ENCODE results near the gene GPRC5A.

The GPRC5A gene

DNA sequence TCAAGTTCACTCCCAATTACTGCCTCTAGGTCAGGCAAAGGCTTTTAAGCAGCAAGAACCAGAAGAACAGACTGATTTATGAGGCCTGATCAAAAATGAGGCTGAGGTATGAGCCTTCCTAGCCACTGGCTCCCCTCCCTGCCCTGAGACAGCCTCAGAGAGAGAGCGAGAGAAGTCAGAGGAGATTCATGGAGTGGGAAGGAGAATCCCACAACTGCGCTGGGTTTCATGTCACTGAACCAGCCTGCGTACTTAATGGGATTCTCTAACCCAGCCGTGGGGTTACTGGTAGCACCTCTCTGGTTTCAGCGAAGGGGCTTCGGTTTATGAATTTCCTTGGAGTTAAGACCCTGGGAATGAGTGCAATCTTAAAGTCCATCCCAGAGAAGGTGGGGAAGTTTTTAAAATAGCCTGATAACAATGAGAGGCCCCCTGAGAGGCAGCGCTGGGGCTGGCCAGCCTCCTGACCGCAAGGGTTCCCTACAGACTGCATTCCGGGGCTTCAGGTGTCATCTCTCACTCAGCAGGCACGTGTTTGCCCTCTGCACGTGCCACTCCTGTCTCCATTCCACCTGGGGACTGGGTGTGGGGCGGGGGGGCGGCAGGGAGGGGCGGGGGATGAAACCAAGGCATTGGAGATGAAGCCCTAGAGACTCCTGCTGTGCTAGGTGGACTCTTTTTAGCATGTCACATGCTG is 6.1 kb upstream of the GPRC5A start:
- no peak for DNase-seq

DNA sequence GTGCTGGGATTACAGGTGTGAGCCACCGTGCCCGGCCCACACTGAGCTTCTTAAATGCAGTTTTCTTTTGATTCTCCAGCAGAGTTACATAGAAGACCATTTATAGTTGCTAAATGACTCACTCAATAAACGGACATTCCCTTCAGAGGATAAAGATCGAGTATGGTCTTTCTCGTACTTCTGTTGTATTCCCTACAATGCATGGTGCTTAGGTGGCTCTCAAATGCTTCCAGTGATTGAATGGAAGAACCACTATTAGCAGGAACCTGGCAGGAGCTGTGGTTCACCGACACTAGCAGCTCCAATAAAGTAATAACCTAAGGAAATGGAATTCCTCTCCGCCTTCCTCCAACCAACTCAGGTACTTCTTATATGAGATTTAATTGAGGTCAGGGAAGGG is 3.9 kb upstream of the GPRC5A start:
- no peak for DNase-seq

DNA sequence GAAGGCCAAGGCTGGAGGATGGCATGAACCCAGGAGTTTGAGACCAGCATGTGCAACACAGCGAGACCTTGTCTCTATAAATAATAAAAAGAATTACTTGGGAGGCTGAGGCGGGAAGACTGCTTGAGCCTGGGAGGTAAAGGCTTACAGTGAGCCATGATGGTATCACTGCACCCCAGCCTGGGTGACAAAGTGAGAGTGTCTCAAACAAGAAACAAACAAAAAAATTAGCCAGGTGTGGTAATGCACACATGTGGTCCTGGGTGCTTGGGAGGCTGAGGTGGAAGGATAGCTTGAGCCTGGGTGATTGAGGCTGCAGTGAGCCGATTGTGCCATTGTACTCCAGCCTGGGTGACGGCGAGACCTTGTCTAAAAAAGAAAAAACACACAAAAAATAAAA is 1.7 kb upstream of the GPRC5A start:
- DNase-seq: no peak

DNA sequence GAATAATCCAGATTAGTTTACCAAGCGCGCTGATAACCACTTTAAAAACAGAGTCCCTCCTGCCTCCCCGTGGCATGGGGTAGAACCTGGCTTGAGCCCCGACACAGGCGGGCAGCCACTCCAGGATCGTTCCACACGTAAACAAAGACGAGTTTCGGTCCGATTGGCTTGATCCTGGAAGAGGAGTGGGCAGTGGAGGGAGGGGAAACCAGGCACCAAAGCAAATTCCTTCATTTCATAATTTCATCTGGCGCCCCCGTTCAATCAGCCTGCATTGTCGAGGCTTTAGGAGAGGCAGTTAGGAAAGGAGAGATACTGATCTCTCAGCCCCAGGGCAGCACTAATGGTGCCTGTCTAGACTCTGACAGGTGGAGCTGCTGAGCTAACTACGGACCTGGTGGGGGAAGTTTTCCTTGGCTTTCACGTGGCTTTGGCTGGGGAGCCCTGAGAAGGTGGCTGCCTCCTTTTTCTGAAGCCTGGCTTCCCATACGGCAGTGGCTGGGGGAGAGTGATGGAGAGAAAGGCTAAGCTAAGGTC is 751 bp upstream of the GPRC5A start:
- no peak for DNase-seq

DNA sequence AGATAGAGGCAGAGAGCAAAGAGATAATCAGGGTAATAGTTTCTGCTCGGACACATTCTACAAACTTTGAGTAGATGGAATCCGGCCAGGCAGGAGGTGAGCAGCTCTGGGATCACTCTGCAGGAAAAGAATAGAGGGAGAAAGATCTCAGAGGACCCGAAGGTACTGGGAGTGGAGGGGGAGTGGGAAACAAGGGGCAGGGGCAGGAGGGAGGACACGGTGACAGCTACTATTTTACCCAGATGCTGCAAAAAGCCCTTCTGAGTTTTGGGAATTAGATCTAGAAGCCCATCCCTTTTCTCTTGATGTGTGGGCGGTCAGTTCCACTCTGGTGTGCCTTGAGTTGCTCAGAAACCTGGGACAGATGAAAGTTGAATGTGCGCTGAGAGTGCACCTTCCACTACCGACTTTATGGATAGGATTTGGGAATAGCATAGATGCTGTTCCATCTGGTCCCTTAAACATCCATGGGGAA is 556 bp downstream of the GPRC5A start:
- DNase-seq: no peak

DNA sequence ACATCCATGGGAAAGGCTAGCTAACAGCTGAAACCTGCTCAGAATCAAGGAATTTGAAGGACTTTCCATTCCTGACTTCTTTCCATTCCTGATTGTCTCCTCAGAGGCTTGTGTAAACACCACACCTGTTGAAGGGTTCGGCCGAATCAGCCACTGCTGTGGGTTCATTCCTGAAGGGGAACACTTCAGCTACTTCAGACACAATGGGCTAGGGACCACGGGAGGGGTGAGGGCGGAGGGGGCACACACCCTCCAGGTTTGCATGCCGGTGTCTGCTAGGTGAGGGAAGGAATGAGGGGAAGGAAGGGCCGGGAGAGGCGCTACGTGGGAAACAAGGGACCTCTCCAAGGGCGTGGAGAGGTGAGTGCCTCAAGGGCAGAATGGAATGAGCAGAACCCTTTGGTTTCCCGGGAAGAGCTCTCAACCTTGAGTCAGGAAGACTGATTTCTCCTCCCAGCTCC is 1.3 kb downstream of the GPRC5A start:
- DNase-seq: no peak

DNA sequence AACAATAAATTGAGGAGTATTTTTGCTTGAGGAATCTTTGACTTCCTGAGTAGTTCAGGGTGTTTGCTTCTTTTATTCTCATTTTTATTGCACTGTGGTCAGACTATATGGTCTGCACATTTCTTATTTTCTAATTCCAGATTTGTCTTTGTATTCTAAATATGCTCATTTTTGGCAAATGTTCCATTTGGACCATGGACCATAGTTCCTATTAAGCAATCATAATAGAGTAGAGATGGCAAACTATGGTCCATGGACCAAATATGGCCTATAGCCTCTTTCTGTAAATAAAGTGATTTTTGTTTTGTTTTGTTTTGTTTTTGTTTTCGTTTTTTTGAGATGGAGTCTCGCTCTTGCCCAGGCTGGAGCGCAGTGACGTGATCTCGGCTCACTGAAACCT is 2.1 kb downstream of the GPRC5A start:
- no peak for DNase-seq

DNA sequence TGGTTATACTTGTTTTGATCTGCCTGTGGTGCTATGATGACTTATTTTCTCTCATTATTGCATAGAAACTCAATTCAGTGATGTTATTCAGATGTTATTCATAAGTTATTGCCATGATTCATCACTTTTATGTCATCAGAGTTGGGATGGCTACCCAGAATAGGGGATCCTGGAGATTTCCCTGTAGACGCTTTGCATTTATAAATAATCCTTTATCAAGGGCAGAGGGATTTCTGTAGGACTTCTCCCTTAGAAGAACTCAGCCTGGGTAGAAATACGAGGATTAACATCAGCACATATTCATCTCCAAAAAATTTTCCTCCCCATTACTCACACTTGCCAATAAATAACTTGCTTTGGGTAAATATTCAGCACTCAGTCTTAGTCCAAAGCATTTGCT is 4.9 kb downstream of the GPRC5A start:
- no peak for DNase-seq

DNA sequence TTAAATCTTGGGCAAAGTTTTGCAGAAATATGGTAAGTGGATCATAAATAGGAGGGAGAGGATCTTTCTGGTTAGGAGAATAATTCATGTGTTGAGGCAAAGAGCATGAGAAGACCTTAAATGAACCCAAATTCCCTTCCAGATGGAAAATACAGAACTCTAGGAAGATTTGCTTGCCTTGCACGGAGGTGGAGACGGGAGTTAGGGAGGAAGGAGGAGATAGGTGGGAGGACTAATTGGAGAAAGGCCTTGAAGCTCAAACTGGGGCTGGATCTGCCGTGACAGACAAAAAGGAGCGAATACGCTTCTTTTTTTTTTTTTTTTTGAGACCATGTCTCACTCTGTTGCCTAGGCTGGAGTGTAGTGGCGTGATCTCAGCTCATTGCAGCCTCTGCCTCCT is 5.9 kb downstream of the GPRC5A start:
- no peak for DNase-seq

DNA sequence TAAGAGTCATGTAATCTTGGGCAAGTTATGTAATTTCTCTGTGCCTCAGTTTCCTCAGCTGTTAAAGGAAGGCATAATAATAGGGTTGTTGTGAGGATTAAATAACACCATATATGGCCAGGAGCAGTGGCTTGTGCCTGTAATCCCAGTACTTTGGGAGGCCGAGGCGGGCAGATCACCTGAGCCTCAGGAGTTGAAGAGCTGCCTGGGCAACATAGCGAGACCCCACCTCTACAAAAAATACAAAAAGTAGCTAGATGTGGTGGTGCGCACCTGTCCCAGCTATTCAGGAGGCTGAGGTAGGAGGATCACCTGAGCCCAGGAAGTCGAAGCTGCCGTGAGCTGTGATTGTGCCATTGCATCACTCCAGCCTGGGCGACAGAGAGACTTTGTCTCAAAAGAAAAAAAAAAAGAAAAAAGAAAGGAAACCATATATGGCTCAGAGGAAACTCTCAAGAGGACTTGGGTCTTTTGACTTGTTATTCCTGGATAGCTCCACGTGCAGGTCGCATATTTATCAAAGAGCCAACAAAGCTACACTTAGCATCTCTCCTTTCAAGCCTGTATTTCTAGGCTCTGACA is 6.9 kb downstream of the GPRC5A start:
- DNase-seq: no peak

DNA sequence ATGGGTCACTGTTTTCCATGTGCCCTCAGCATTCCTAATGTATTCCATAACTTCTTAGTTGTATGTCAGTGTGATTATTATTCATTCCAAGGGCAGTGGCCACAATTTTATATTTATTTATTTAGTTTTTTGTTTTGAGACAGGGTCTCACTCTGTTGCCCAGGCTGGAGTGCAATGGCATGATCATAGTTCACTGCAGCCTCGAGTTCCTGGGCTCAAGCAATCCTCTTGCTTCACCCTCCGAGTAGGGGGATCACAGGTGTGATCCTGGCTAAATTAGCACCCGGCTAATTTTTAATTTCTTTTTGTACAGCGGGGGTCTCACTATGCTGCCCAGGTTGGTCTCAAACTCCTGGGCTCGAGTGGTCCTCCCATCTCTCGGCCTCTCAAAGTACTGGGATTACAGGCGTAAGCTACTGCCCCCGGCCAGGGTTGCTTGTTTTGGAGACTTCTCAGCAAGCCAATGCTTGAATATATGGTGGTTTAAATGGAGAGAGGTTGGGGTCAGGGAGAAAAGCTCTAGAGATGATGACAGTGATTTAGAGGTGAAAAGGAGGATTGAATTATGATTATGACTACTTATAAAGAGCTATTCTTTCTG is 7.6 kb downstream of the GPRC5A start:
- DNase-seq: no peak

DNA sequence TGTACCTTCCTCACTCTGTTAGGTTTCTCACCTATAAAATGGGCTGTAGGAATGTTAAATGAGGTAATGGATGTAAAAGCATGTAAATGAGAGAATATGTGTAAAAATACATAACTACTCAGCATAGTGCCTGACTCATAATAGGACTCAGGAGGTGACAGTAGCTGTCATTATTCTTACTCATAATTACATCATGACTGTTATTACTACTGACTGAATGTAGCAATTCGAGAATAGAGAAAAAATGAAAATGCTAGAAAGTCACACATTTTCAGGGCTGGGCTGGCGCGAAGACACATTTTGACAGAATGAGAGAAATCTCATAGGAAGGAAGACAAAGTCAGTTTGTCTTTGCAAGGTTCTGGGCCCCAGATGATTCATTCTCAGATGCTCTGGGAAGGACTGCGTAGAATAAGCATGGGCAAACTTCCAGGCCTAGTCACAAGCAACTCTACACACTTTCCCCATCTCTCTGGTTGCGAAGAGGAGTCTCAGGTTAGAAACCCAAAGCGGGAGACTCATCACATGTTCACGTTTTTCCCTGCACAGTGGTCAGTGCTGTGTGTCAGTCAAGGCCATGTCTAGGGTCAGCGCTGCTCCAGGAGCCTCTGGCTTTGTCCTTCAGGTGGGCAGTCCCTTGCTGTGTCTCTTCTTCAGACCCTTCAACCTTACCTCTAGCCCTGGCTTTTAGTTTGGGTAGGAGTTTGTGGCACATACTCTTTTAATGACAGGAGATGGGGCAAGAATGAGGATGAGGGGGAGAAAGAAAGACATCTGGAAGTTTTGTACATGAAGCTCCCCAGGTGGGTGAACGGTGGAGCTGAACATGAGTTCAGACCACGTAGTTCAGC is 8.4 kb downstream of the GPRC5A start:
- DNase-seq: no peak

DNA sequence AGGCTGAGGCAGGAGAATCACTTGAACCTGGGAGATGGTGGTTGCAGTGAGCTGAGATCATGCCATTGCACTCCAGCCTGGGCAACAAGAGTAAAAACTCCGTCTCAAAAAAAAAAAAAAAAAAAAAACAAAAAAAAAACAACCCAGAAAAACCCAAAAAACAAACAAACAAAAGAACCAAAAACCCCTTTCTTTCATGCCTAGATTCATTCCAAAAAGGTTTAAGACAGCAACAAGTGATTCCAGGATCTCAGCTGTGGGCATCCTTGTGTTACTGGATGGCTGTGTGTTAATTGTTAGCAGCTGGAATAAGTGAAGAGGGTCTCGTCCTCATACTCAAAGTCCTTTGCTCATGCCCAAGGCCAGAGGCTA is 9.4 kb downstream of the GPRC5A start:
- DNase-seq: no peak

DNA sequence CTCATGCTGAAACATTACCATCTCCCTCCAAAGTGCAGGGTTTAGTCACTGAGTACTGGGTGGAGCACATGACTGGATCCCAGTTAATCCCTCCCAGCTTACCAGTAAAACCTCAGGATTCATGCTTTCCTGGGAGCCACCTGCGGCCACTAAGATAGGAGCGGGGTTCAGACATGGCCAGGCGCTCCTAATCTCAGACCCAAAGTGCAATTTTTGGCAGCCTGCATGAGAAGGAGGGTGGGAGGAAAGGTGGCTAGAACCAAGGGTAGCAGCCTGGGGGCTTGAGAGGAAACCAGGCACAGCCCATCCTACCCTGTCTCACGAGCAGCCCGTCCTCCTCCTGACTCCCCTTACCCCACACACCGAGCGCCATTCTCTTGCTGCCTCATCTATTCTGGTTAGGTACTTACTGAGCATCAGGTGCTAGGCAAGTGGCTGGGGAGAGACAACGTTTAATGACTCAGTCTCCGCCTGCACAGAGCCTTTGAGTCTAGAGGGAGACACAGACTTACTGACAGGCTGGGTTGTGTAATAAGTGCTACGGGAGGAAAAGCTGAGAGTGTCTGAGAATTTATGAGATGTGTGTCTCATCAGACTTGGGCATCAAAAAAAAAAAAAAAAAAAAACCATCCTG is 9.9 kb downstream of the GPRC5A start:
- DNase-seq: no peak

DNA sequence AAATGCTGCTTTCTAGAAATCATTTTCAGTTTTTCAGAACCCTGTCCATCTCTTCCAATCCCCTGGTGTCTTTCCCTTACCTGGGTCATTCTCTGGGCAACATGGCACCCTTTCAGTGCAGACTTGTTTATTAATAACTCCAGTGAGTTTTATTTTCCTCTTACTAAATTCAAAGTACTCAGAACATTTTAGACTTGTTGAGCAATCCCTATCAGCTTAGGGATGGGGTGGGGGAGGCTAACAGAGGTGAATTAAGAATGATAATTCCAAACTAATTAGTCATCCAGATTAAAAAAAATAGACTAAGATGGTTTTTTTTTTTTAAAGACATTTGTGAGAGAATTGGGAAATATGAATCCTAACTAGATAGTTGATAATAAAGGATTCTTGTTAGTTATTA is 10.7 kb downstream of the GPRC5A start:
- no peak for DNase-seq

DNA sequence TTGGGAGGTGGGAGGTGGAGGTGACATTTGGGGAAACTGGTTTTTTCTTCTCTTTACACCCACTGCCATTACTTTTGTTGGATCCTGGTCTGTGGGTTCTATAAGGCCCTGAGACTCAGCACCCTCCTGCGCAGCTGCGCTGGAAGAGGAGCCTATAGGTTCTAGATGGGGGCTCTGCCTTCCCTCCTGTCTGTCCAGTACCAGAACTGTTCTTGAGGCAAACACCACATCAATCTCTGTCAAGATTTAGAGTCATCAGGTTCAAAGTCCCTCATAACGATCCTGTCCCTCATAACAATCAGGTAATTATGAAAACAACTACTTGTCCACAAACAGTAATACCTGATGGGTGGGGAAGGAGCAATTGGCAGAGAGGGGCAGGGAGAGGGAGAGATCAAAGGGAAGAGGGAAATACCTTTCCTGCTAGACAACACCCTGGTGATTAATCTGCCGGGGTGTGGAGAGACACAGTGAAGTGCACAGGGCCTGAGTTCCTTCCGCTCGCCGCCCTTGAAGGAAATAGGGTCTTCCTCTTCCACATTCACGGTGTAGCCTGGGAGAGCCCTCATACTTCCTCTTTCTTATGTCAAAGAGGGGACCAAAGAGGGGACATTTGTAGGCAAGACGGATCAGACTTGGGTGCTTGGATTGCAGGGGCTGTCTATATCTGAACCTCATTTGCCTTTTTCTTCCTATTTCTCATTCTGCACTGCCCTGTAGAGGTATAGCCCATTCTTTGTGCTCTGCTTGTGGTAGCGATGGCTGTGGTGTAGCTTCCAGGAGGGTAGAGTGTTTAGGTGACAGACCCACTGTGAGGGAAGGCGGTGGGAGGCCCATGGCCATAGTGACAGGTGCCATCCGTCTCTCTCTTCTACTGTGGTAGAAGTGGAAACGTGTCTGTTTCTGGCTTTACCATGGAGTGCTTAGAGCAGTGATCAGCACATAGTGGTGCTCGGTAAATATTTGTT is 12.6 kb downstream of the GPRC5A start:
- DNase-seq: no peak

DNA sequence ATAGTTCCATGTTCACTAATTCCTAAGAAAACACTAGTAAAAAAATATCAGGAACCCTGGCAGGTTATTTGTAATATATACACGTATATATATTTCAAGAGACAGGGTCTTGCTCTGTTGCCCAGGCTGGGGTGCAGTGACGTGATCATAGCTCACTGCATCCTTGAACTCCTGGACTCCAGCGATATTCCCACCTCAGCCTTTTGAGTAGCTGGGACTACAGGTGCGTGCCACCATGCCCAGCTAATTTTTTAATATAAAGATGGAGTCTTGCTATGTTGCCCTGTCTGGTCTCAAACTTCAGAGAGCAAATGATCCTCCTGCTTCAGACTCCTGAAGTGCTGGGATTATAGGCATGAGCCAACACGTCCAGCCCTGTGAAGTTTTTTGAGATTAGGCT is 16.2 kb downstream of the GPRC5A start:
- DNase-seq: no peak

DNA sequence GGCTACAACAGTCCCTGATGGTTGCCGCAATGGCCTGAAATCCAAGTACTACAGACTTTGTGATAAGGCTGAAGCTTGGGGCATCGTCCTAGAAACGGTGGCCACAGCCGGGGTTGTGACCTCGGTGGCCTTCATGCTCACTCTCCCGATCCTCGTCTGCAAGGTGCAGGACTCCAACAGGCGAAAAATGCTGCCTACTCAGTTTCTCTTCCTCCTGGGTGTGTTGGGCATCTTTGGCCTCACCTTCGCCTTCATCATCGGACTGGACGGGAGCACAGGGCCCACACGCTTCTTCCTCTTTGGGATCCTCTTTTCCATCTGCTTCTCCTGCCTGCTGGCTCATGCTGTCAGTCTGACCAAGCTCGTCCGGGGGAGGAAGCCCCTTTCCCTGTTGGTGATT is 16.9 kb downstream of the GPRC5A start:
- DNase-seq: no peak

DNA sequence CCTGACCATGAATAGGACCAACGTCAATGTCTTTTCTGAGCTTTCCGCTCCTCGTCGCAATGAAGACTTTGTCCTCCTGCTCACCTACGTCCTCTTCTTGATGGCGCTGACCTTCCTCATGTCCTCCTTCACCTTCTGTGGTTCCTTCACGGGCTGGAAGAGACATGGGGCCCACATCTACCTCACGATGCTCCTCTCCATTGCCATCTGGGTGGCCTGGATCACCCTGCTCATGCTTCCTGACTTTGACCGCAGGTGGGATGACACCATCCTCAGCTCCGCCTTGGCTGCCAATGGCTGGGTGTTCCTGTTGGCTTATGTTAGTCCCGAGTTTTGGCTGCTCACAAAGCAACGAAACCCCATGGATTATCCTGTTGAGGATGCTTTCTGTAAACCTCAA is 17.3 kb downstream of the GPRC5A start:
- DNase-seq: no peak

DNA sequence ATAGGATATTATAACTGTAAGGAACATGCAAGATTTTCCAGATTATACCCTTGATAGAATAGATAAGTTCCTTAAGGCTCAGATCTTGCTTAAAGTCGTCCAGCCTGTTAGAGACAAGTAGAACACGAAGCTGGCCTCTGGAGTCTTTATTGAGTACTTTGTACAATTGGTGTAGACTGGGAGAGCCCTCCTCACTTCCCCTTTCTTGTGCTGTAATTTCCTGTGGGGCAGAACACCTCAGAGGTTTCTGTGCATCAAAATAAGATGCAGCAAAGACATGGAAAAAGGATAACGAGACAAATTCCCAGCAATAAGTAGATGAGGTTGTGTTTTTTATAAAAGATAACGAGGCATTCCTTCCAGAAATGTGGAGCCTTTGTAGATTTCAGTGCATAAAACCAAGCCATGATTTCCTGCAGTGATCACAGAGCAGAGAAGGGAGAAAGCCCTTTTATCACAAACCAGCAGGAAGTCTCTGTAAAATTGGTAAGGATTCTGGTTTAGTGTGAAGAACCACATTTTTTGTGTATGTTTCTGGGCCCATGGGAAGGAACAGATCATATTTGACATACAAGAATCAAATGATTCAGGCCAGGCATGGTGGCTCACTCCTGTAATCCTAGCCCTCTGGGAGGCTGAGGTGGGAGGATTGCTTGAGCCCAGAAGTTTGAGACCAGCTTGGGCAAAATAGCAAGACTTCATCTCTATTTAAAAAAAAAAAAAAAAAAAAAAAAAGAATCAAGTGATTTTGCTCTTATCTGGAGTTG is 18.0 kb downstream of the GPRC5A start:
- no peak for DNase-seq

DNA sequence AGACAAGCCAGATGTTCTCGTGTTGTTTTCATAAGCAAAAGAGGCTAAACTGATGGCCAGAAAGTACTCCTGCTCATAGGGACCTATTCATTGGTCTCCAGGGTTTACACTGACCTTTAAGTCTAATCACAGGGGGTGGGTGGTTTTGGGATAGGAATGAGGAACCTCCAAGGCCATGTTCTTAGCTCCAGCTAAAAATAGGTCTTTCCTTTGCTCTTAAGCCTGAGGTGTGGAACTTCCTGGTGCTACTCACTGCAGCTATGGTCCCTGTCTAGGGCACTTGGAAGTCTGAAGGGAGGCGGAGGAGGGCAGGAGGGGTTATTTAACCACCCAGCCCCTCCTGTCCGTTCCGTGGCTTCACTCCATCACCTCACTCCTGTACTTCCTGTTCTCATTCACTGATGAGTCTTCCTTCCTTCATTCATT is 18.6 kb downstream of the GPRC5A start:
- DNase-seq: no peak
